ENCODE measurements around the gene DOK6.

DNA sequence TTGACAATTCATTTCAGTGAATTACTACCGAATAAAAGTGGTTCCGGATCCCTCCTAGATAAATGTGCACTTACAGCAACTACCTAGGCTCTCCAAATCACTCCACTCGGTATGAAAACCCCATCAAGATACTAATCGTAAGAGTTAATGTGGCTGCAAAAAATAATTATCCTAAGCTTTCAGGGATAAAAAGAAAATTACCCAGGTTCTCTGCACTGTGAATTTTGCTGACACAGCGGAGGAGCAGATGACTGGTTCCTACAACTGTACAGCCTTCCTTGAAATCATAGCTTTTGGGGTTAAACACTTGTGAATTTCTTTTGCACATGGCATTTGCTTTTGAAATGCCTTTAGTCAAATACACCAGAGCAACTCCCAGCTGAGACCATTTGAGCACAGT lies 442.3 kb downstream of the DOK6 start:
- TF ChIP-seq CTCF (IDR thresholded peaks at IDR 0.05) (no peak), POLR2A (IDR thresholded peaks at IDR 0.05) (no peak)

Measured in transverse colon (tissue), 3 donors.